GM23338 (cell line): ENCODE measurements around the gene CD44. TPM values are rescaled to one million over a fixed set of nuclear protein-coding genes. Genes with fewer than 3 reads are reported as not detected.

ENCODE experiments used
- ATAC-seq: fragments of 200-7000 bp; cut with Tn5 transposase; 3 replicates; pipeline ENCODE4 v1.9.1; 2020
- DNase-seq: peaks from one replicate; pipeline ENCODE4 v3.0.0-alpha.2; 2015; ENCODE audit warnings: low spot score
- H2AFZ ChIP-seq: fragments of 200-600 bp; sonication (generic); 2 replicates; pipeline ENCODE4 v1.8.0; 2016; ENCODE audit warnings: antibody characterized with exemption, mild to moderate bottlenecking, moderate library complexity
- H3F3A ChIP-seq: fragments of 200-600 bp; sonication (generic); replicated peaks from 2 replicates; pipeline ENCODE4 v1.8.0; 2017; ENCODE audit warnings: antibody characterized with exemption, mixed run types, low read depth
- H3K27ac ChIP-seq: fragments of 200-600 bp; sonication (generic); 2 replicates; pipeline ENCODE4 v1.6.1; 2016; ENCODE audit warnings: low read depth
- H3K27me3 ChIP-seq: fragments of 200-600 bp; sonication (generic); 2 replicates; pipeline ENCODE4 v1.8.0; 2016; ENCODE audit warnings: mild to moderate bottlenecking, mixed run types, moderate library complexity; ENCODE audit not compliant: insufficient read depth
- H3K36me3 ChIP-seq: fragments of 200-600 bp; sonication (generic); 2 replicates; pipeline ENCODE4 v1.8.0; 2016; ENCODE audit warnings: mild to moderate bottlenecking; ENCODE audit not compliant: insufficient read depth
- H3K4me1 ChIP-seq: fragments of 200-600 bp; sonication (generic); 2 replicates; pipeline ENCODE4 v1.8.0; 2016; ENCODE audit warnings: mild to moderate bottlenecking, moderate library complexity; ENCODE audit not compliant: insufficient read depth
- H3K4me2 ChIP-seq: fragments of 200-600 bp; sonication (generic); 2 replicates; pipeline ENCODE4 v1.7.1; 2017; ENCODE audit warnings: mixed run types
- H3K4me3 ChIP-seq: fragments of 200-600 bp; sonication (generic); 2 replicates; pipeline ENCODE4 v1.6.1; 2016; ENCODE audit warnings: mixed run types
- H3K79me2 ChIP-seq: fragments of 200-600 bp; sonication (generic); replicated peaks from 2 replicates; pipeline ENCODE4 v1.8.0; 2017; ENCODE audit warnings: mild to moderate bottlenecking; ENCODE audit not compliant: insufficient read depth
- H3K9me2 ChIP-seq: fragments of 200-600 bp; sonication (generic); 2 replicates; pipeline ENCODE4 v1.8.0; 2017; ENCODE audit not compliant: insufficient read depth
- H4K20me1 ChIP-seq: fragments of 200-600 bp; sonication (generic); replicated peaks from 2 replicates; pipeline ENCODE4 v1.8.0; 2017; ENCODE audit warnings: mild to moderate bottlenecking; ENCODE audit not compliant: insufficient read depth
- H3K27ac Mint-ChIP-seq: 2 replicates; pipeline ENCODE4 v1.8.0; 2020; ENCODE audit warnings: inconsistent platforms, mild to moderate bottlenecking, moderate library complexity, mixed read lengths
- H3K27me3 Mint-ChIP-seq: 3 replicates; pipeline ENCODE4 v1.8.0; 2022; ENCODE audit warnings: low read depth, mild to moderate bottlenecking, moderate library complexity, mixed read lengths, inconsistent platforms; ENCODE audit not compliant: insufficient read depth, poor library complexity
- H3K36me3 Mint-ChIP-seq: 3 replicates; pipeline ENCODE4 v1.8.0; 2021; ENCODE audit warnings: low read depth, mild to moderate bottlenecking, inconsistent platforms, moderate library complexity, mixed read lengths
- H3K4me1 Mint-ChIP-seq: 3 replicates; pipeline ENCODE4 v1.8.0; 2020; ENCODE audit warnings: mild to moderate bottlenecking, inconsistent platforms, mixed read lengths
- H3K4me3 Mint-ChIP-seq: 3 replicates; pipeline ENCODE4 v1.8.0; 2021; ENCODE audit warnings: moderate library complexity, mild to moderate bottlenecking, inconsistent platforms, mixed read lengths
- H3K9me3 Mint-ChIP-seq: 3 replicates; pipeline ENCODE4 v1.8.0; 2020; ENCODE audit warnings: moderate library complexity, mild to moderate bottlenecking, inconsistent platforms, mixed read lengths
- CREB1 ChIP-seq: fragments of 250-450 bp; sonication (Bioruptor Pico); IDR thresholded peaks from 2 replicates; pipeline ENCODE4 v1.5.0; 2020; ENCODE audit warnings: low read depth, mild to moderate bottlenecking, moderate library complexity
- EZH2 ChIP-seq: fragments of 200-600 bp; sonication (generic); IDR thresholded peaks from one replicate; pipeline ENCODE4 v1.8.0; 2017; ENCODE audit warnings: antibody characterized with exemption, mild to moderate bottlenecking, low read depth; ENCODE audit not compliant: unreplicated experiment
- EZH2phosphoT487 ChIP-seq: fragments of 200-600 bp; sonication (generic); IDR thresholded peaks from one replicate; pipeline ENCODE4 v1.8.1; 2018; ENCODE audit warnings: antibody characterized with exemption; ENCODE audit not compliant: unreplicated experiment
- JUNB ChIP-seq: IDR thresholded peaks from one replicate; pipeline ENCODE4 v1.6.1; 2016; ENCODE audit warnings: antibody characterized with exemption; ENCODE audit not compliant: unreplicated experiment
- NANOG ChIP-seq: IDR thresholded peaks from 2 replicates; pipeline ENCODE4 v1.6.1; 2016; ENCODE audit warnings: antibody characterized with exemption, borderline replicate concordance
- POLR2AphosphoS5 ChIP-seq: IDR thresholded peaks from 2 replicates; pipeline ENCODE4 v1.6.1; 2016; ENCODE audit warnings: antibody characterized with exemption, low read depth
- STAT1 ChIP-seq: IDR thresholded peaks from one replicate; pipeline ENCODE4 v1.6.1; 2016; ENCODE audit warnings: antibody characterized with exemption; ENCODE audit not compliant: unreplicated experiment
- ZNF114 ChIP-seq: fragments of 250-450 bp; sonication (Bioruptor Pico); IDR thresholded peaks from 2 replicates; pipeline ENCODE4 v1.5.0; 2020; ENCODE audit warnings: mild to moderate bottlenecking, moderate library complexity
- ZNF331 ChIP-seq: fragments of 250-450 bp; sonication (Bioruptor Pico); IDR thresholded peaks from 2 replicates; pipeline ENCODE4 v1.5.0; 2020; ENCODE audit warnings: low read depth, mild to moderate bottlenecking, moderate library complexity
- polyA plus RNA-seq: library from polyadenylated mRNA; unstranded; fragments of >200 nt; fragmentation: Nextera tagmentation; extraction: Ambion mirVana; gene quantifications from 2 replicates; pipeline ENCODE4 v1.2.1, GENCODE V29; 2016
- total RNA-seq: library from RNA; depleted of rRNA; stranded (reverse); fragments of >200 nt; shearing (Covaris generic); gene quantifications from 2 replicates; pipeline ENCODE4 v1.2.3, GENCODE V29; 2014
- TF ChIP-seq, protein P1 (sequence below), 2 experiments: fragments of 200-600 bp in 1 of 2; sonication (generic) in 1 of 2; conservative IDR thresholded peaks; 2 replicates each; pipeline versions ENCODE4 v1.5.1 to v1.6.1; 2016 to 2017; ENCODE audit warnings: antibody characterized with exemption in 2 of 2, low read depth in 2 of 2, mild to moderate bottlenecking in 2 of 2, moderate library complexity in 1 of 2
- TF ChIP-seq, protein P2 (sequence below): IDR thresholded peaks from one replicate; pipeline ENCODE4 v1.6.1; 2018; ENCODE audit warnings: antibody characterized with exemption; ENCODE audit not compliant: unreplicated experiment
- TF ChIP-seq, protein P3 (sequence below): IDR thresholded peaks from 2 replicates; pipeline ENCODE4 v1.6.1; 2016; ENCODE audit warnings: antibody characterized with exemption
- TF ChIP-seq, protein P4 (sequence below): fragments of 250-450 bp; sonication (Bioruptor Pico); IDR thresholded peaks from 2 replicates; pipeline ENCODE4 v1.5.0; 2020; ENCODE audit warnings: mild to moderate bottlenecking, moderate library complexity

Gene CD44
- total and polyA plus RNA-seq, 2 experiments from 2014 or later, result 4.0 to 10.1 TPM

DNA sequence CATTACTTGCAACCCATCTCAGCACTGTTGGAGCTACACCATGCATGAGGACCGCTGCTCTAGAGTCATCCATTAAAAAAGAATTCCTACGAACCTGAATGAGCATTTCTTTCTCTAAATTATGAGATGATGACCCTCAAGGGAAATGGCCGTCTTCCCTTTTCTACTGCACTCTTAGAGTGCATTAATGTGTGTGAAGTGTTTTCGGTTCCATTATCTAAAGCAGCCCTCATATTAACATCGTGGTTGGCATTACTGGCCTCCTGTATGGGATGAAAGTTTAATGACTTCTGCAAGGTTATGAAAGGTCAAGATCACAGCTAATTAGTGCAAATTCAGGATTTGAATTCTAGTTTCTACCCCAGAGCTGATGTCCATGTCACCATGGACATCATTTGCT is 16.7 kb downstream of the CD44 start:
- H3K27me3 Mint-ChIP-seq, result no peaks in the 10 kb centered on the region

More for the DNA sequence above, 16.7 kb downstream of the CD44 start:
- Histone ChIP-seq H4K20me1 (no peaks in the 10 kb centered on the region), H3K4me1 (peaks cover 28% of the 10 kb centered on the region), H3K4me2 (no peak overlapping the region), H3K9me2 (peaks cover 15% of the 10 kb centered on the region), H3K27me3 (no peaks in the 10 kb centered on the region), H2AFZ (no peak overlapping the region), H3K79me2 (no peaks in the 10 kb centered on the region), H3K27ac (no peak overlapping the region), H3K36me3 (no peaks in the 10 kb centered on the region), H3K4me3 (no peak overlapping the region), H3F3A (no peaks in the 10 kb centered on the region)
- Mint-ChIP-seq H3K9me3 (peaks cover 4% of the 10 kb centered on the region; the same call in 1 of the 3 replicates), H3K4me1 (peaks cover 34% of the 10 kb centered on the region), H3K4me3 (no peak overlapping the region), H3K36me3 (no peaks in the 10 kb centered on the region; the same call in 2 of the 3 replicates), H3K27ac (no peak overlapping the region)
- no peak for ATAC-seq
- TF ChIP-seq, protein P1, sequence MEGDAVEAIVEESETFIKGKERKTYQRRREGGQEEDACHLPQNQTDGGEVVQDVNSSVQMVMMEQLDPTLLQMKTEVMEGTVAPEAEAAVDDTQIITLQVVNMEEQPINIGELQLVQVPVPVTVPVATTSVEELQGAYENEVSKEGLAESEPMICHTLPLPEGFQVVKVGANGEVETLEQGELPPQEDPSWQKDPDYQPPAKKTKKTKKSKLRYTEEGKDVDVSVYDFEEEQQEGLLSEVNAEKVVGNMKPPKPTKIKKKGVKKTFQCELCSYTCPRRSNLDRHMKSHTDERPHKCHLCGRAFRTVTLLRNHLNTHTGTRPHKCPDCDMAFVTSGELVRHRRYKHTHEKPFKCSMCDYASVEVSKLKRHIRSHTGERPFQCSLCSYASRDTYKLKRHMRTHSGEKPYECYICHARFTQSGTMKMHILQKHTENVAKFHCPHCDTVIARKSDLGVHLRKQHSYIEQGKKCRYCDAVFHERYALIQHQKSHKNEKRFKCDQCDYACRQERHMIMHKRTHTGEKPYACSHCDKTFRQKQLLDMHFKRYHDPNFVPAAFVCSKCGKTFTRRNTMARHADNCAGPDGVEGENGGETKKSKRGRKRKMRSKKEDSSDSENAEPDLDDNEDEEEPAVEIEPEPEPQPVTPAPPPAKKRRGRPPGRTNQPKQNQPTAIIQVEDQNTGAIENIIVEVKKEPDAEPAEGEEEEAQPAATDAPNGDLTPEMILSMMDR (conservative IDR thresholded peaks at IDR 0.05; ENCODE audit: low read depth in 2 of 2), result no peak
- TF ChIP-seq EZH2 (no peak), ZNF114 (CRISPR knock-in tag) (no peak), STAT1 (no peak), JUNB (no peak), CREB1 (CRISPR knock-in tag) (no peak), EZH2phosphoT487 (no peak), ZNF331 (CRISPR knock-in tag) (no peak), NANOG (no peak), POLR2AphosphoS5 (no peak)
- TF ChIP-seq, protein P2, sequence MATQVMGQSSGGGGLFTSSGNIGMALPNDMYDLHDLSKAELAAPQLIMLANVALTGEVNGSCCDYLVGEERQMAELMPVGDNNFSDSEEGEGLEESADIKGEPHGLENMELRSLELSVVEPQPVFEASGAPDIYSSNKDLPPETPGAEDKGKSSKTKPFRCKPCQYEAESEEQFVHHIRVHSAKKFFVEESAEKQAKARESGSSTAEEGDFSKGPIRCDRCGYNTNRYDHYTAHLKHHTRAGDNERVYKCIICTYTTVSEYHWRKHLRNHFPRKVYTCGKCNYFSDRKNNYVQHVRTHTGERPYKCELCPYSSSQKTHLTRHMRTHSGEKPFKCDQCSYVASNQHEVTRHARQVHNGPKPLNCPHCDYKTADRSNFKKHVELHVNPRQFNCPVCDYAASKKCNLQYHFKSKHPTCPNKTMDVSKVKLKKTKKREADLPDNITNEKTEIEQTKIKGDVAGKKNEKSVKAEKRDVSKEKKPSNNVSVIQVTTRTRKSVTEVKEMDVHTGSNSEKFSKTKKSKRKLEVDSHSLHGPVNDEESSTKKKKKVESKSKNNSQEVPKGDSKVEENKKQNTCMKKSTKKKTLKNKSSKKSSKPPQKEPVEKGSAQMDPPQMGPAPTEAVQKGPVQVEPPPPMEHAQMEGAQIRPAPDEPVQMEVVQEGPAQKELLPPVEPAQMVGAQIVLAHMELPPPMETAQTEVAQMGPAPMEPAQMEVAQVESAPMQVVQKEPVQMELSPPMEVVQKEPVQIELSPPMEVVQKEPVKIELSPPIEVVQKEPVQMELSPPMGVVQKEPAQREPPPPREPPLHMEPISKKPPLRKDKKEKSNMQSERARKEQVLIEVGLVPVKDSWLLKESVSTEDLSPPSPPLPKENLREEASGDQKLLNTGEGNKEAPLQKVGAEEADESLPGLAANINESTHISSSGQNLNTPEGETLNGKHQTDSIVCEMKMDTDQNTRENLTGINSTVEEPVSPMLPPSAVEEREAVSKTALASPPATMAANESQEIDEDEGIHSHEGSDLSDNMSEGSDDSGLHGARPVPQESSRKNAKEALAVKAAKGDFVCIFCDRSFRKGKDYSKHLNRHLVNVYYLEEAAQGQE, result no peak
- TF ChIP-seq, protein P3, sequence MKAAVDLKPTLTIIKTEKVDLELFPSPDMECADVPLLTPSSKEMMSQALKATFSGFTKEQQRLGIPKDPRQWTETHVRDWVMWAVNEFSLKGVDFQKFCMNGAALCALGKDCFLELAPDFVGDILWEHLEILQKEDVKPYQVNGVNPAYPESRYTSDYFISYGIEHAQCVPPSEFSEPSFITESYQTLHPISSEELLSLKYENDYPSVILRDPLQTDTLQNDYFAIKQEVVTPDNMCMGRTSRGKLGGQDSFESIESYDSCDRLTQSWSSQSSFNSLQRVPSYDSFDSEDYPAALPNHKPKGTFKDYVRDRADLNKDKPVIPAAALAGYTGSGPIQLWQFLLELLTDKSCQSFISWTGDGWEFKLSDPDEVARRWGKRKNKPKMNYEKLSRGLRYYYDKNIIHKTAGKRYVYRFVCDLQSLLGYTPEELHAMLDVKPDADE, result no peak
- TF ChIP-seq, protein P4, sequence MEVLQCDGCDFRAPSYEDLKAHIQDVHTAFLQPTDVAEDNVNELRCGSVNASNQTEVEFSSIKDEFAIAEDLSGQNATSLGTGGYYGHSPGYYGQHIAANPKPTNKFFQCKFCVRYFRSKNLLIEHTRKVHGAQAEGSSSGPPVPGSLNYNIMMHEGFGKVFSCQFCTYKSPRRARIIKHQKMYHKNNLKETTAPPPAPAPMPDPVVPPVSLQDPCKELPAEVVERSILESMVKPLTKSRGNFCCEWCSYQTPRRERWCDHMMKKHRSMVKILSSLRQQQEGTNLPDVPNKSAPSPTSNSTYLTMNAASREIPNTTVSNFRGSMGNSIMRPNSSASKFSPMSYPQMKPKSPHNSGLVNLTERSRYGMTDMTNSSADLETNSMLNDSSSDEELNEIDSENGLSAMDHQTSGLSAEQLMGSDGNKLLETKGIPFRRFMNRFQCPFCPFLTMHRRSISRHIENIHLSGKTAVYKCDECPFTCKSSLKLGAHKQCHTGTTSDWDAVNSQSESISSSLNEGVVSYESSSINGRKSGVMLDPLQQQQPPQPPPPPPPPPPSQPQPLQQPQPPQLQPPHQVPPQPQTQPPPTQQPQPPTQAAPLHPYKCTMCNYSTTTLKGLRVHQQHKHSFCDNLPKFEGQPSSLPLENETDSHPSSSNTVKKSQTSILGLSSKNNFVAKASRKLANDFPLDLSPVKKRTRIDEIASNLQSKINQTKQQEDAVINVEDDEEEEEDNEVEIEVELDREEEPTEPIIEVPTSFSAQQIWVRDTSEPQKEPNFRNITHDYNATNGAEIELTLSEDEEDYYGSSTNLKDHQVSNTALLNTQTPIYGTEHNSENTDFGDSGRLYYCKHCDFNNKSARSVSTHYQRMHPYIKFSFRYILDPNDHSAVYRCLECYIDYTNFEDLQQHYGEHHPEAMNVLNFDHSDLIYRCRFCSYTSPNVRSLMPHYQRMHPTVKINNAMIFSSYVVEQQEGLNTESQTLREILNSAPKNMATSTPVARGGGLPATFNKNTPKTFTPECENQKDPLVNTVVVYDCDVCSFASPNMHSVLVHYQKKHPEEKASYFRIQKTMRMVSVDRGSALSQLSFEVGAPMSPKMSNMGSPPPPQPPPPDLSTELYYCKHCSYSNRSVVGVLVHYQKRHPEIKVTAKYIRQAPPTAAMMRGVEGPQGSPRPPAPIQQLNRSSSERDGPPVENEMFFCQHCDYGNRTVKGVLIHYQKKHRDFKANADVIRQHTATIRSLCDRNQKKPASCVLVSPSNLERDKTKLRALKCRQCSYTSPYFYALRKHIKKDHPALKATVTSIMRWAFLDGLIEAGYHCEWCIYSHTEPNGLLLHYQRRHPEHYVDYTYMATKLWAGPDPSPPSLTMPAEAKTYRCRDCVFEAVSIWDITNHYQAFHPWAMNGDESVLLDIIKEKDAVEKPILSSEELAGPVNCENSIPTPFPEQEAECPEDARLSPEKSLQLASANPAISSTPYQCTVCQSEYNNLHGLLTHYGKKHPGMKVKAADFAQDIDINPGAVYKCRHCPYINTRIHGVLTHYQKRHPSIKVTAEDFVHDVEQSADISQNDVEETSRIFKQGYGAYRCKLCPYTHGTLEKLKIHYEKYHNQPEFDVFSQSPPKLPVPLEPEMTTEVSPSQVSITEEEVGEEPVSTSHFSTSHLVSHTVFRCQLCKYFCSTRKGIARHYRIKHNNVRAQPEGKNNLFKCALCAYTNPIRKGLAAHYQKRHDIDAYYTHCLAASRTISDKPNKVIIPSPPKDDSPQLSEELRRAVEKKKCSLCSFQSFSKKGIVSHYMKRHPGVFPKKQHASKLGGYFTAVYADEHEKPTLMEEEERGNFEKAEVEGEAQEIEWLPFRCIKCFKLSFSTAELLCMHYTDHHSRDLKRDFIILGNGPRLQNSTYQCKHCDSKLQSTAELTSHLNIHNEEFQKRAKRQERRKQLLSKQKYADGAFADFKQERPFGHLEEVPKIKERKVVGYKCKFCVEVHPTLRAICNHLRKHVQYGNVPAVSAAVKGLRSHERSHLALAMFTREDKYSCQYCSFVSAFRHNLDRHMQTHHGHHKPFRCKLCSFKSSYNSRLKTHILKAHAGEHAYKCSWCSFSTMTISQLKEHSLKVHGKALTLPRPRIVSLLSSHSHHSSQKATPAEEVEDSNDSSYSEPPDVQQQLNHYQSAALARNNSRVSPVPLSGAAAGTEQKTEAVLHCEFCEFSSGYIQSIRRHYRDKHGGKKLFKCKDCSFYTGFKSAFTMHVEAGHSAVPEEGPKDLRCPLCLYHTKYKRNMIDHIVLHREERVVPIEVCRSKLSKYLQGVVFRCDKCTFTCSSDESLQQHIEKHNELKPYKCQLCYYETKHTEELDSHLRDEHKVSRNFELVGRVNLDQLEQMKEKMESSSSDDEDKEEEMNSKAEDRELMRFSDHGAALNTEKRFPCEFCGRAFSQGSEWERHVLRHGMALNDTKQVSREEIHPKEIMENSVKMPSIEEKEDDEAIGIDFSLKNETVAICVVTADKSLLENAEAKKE (CRISPR knock-in tag), result no peak
- DNase-seq, result no peak
